Measurements from ENCODE around the gene RFC1. TPM values are rescaled to one million over a fixed set of nuclear protein-coding genes. Genes with fewer than 3 reads are reported as not detected.

RFC1 gene
- polyA plus RNA-seq, 3 donors: 79.7 to 87.3 (median 80.9) TPM

Other genes starting within 250 kb of the RFC1 start
- gene WDR19, start 183.8 kb downstream of the RFC1 start, polyA plus RNA-seq (ENCODE audit: insufficient read length in 3 of 3): 10 to 100 TPM; 88.0 to 90.0 (median 89.7) TPM
- gene KLB, start 40.6 kb upstream of the RFC1 start, polyA plus RNA-seq (ENCODE audit: insufficient read length in 3 of 3): under 1 TPM; 0.16 to 0.26 (median 0.19) TPM
- 1,000 to 10,000 TPM in 1 of 3 donors, 100 to 1,000 TPM in 2; 503 to 1,797 (median 560) TPM for gene RPL9, start 92.6 kb upstream of the RFC1 start, polyA plus RNA-seq (ENCODE audit: insufficient read length in 3 of 3)
- 10 to 100 TPM; 23.9 to 27.7 (median 26.7) TPM for gene LIAS, start 92.7 kb upstream of the RFC1 start, polyA plus RNA-seq (ENCODE audit: insufficient read length in 3 of 3)
- gene UGDH, start 161.1 kb upstream of the RFC1 start, polyA plus RNA-seq (ENCODE audit: insufficient read length in 3 of 3): 100 to 1,000 TPM in 1 of 3 donors, 10 to 100 TPM in 2; 98.2 to 106 (median 98.2) TPM